ENCODE data around the gene UBE2J2. TPM values are rescaled to one million over a fixed set of nuclear protein-coding genes. Genes with fewer than 3 reads are reported as not detected.

UBE2J2 gene
- total and polyA plus RNA-seq, 10 donors: 39.1 to 69.7 (median 55.3) TPM

DNA sequence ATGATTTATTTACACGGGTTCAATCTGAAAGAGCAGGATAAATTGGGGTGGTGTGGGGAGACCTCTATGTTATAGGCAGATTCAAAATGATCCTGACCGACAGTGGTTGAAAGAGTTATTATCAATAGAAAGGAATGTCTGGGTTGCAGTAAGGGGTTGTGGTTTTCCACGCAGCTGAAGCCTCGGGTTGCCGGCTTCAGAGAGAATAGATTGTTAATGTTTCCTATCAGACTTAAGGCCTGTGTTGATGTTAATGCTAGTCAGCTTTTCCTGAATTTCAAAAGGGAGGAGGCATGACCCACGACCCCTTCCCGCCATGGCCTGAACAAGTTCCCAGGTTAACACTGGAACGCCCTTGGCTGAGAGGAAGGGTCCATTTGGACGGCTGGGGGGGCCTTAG is 2.2 kb upstream of the UBE2J2 start:
- Histone ChIP-seq H3K4me3 (no peak overlapping the region), H3K27me3 (replicated peaks in 1 of 7) (no peaks in the 10 kb centered on the region), H3K27ac (no peak overlapping the region), H3K4me1 (peaks cover 18 to 40% (median 32%) of the 10 kb centered on the region in 6 donors), H3K36me3 (peaks cover 0 to 15% (median 0%) of the 10 kb centered on the region in 6 donors), H3K9me3 (no peaks in the 10 kb centered on the region)
- 80 to 89% (median 85%) methylated on average over 9 of the region's 9 CpGs for WGBS, 5 donors
- intact Hi-C loops (cut with DNase I; ENCODE audit: low total_unique reads): no loop called here
- DNase-seq: no peak
- TF ChIP-seq POLR2A (IDR thresholded peaks at IDR 0.05) (no peak), POLR2AphosphoS5 (IDR thresholded peaks at IDR 0.05) (no peak)
- TF ChIP-seq, protein P1, sequence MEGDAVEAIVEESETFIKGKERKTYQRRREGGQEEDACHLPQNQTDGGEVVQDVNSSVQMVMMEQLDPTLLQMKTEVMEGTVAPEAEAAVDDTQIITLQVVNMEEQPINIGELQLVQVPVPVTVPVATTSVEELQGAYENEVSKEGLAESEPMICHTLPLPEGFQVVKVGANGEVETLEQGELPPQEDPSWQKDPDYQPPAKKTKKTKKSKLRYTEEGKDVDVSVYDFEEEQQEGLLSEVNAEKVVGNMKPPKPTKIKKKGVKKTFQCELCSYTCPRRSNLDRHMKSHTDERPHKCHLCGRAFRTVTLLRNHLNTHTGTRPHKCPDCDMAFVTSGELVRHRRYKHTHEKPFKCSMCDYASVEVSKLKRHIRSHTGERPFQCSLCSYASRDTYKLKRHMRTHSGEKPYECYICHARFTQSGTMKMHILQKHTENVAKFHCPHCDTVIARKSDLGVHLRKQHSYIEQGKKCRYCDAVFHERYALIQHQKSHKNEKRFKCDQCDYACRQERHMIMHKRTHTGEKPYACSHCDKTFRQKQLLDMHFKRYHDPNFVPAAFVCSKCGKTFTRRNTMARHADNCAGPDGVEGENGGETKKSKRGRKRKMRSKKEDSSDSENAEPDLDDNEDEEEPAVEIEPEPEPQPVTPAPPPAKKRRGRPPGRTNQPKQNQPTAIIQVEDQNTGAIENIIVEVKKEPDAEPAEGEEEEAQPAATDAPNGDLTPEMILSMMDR (IDR thresholded peaks at IDR 0.05 in 8 of 11, conservative IDR thresholded peaks at IDR 0.05 in 3 of 11): no peak

GRCh38 chr1:1274931-1275431 is 1.3 kb upstream of the UBE2J2 start:
- H3K4me1 ChIP-seq: peaks cover 26 to 49% (median 41%) of the 10 kb centered on the region in 6 donors
- no peaks in the 10 kb centered on the region for H3K9me3 ChIP-seq
- H3K36me3 ChIP-seq: peaks cover 0 to 22% (median 0%) of the 10 kb centered on the region in 6 donors
- peak overlapping the region in 1 of 8 donors; percentile 98 for H3K4me3 ChIP-seq
- peak; percentile 76 for DNase-seq
- intact Hi-C loops (cut with DNase I; ENCODE audit: low total_unique reads): no loop called here
- WGBS, 5 donors: 88 to 95% (median 93%) methylated on average over 9 to 15 of the region's 15 CpGs
- TF ChIP-seq, protein P1 (IDR thresholded peaks at IDR 0.05 in 8 of 11, conservative IDR thresholded peaks at IDR 0.05 in 3 of 11): no peak
- no peak for TF ChIP-seq POLR2A (IDR thresholded peaks at IDR 0.05)
- TF ChIP-seq POLR2AphosphoS5 (IDR thresholded peaks at IDR 0.05): no peak
- H3K27ac ChIP-seq: no peak overlapping the region
- H3K27me3 ChIP-seq (replicated peaks in 1 of 7): no peaks in the 10 kb centered on the region

GRCh38 chr1:1274299-1274930 is 761 bp upstream of the UBE2J2 start:
- H3K9me3 ChIP-seq: no peaks in the 10 kb centered on the region
- H3K4me3 ChIP-seq: peak overlapping the region; percentile 84 to 98 (median 90)
- peaks cover 26 to 55% (median 46%) of the 10 kb centered on the region in 6 donors for H3K4me1 ChIP-seq
- intact Hi-C loops (cut with DNase I; ENCODE audit: low total_unique reads): no loop called here
- peaks cover 0 to 27% (median 0%) of the 10 kb centered on the region in 6 donors for H3K36me3 ChIP-seq
- H3K27ac ChIP-seq: peak overlapping the region; percentile 81 to 94 (median 86)
- TF ChIP-seq POLR2A (IDR thresholded peaks at IDR 0.05) (no peak), POLR2AphosphoS5 (IDR thresholded peaks at IDR 0.05) (no peak)
- TF ChIP-seq, protein P1 (IDR thresholded peaks at IDR 0.05 in 8 of 11, conservative IDR thresholded peaks at IDR 0.05 in 3 of 11): no peak
- H3K27me3 ChIP-seq (replicated peaks in 1 of 7): no peaks in the 10 kb centered on the region
- 30 to 88% (median 34%) methylated on average over 7 to 31 of the region's 31 CpGs for WGBS, 5 donors
- peak; percentile 77 for DNase-seq

GRCh38 chr1:1273209-1273511 is 494 bp downstream of the UBE2J2 start:
- Histone ChIP-seq H3K36me3 (peaks cover 0 to 35% (median 4%) of the 10 kb centered on the region in 6 donors), H3K4me1 (peaks cover 26 to 67% (median 52%) of the 10 kb centered on the region in 6 donors), H3K9me3 (no peaks in the 10 kb centered on the region), H3K4me3 (peak overlapping the region; percentile 84 to 98 (median 90)), H3K27ac (peak overlapping the region; percentile 77 to 94 (median 86)), H3K27me3 (replicated peaks in 1 of 7) (no peaks in the 10 kb centered on the region)
- WGBS, 5 donors: 0 to 3% (median 1%) methylated on average over 7 to 31 of the region's 31 CpGs; no CpG with 5 or more reads in 1 of the 5 donors
- no peak for DNase-seq
- no peak for TF ChIP-seq POLR2AphosphoS5 (IDR thresholded peaks at IDR 0.05)
- no peak for TF ChIP-seq POLR2A (IDR thresholded peaks at IDR 0.05)
- TF ChIP-seq, protein P1 (IDR thresholded peaks at IDR 0.05 in 8 of 11, conservative IDR thresholded peaks at IDR 0.05 in 3 of 11): no peak
- intact Hi-C loops (cut with DNase I; ENCODE audit: low total_unique reads): no loop called here

Measured in spleen (tissue), 11 donors.